H1 (cell line): Measurements from ENCODE around the gene TDRKH. TPM values are rescaled to one million over a fixed set of nuclear protein-coding genes. Genes with fewer than 3 reads are reported as not detected.

Source experiments
- CTCF ChIA-PET: fragments of 300-600 bp; sonication (Branson Sonifier 250); formaldehyde crosslinking; loops from one replicate; lab custom pipeline; 2021; ENCODE audit not compliant: partially characterized antibody; lab: Charles Lee
- POLR2A ChIA-PET: fragments of 300-600 bp; sonication (Branson Sonifier 250); formaldehyde crosslinking; loops from one replicate; lab custom pipeline; 2021; ENCODE audit warnings: inconsistent platforms; ENCODE audit not compliant: partially characterized antibody; lab: Charles Lee
- DNase-seq, 2 experiments: peaks; one replicate each; pipeline versions ENCODE4 v3.0.0 to v3.0.0-alpha.2; 2010 to 2022; ENCODE audit warnings: low spot score in 2 of 2, low read depth in 1 of 2, mixed read lengths in 1 of 2
- FAIRE-seq: peaks from 2 replicates; lab custom pipeline; 2011; peaks lifted over from hg19 to GRCh38; lab: Jason Lieb, UNC
- H2AFZ ChIP-seq: 2 replicates; pipeline ENCODE4 v1.8.1; 2012; ENCODE audit warnings: low read length, inconsistent platforms
- H2AK5ac ChIP-seq: 2 replicates; pipeline ENCODE4 v1.6.1; 2013; ENCODE audit warnings: low read depth, low read length
- H2BK120ac ChIP-seq: replicated peaks from 2 replicates; pipeline ENCODE3; 2013; ENCODE audit warnings: low read depth, low read length, inconsistent platforms
- H2BK12ac ChIP-seq: 2 replicates; pipeline ENCODE4 v1.6.1; 2013; ENCODE audit warnings: low read depth, low read length
- H2BK15ac ChIP-seq: 2 replicates; pipeline ENCODE4 v1.6.1; 2013; ENCODE audit warnings: low read length
- H2BK20ac ChIP-seq: 2 replicates; pipeline ENCODE4 v1.6.1; 2013; ENCODE audit warnings: low read length
- H2BK5ac ChIP-seq: 2 replicates; pipeline ENCODE4 v1.6.1; 2013; ENCODE audit warnings: low read depth, low read length
- H3K14ac ChIP-seq: 2 replicates; pipeline ENCODE4 v1.6.1; 2013; ENCODE audit warnings: inconsistent platforms; ENCODE audit not compliant: insufficient read length
- H3K18ac ChIP-seq: 2 replicates; pipeline ENCODE4 v1.6.1; 2013; ENCODE audit warnings: low read length; ENCODE audit errors: extremely low read depth
- H3K23ac ChIP-seq: 2 replicates; pipeline ENCODE4 v1.6.1; 2013; ENCODE audit warnings: inconsistent platforms; ENCODE audit not compliant: insufficient read length
- H3K23me2 ChIP-seq: 2 replicates; pipeline ENCODE4 v1.6.1; 2013; ENCODE audit warnings: low read depth, low read length
- H3K27ac ChIP-seq: 2 replicates; pipeline ENCODE4 v1.6.1; 2011; ENCODE audit warnings: low read depth, low read length, inconsistent platforms
- H3K27me3 ChIP-seq, 4 experiments: replicated peaks in 1 of 4; 1 replicate in 1 of 4; 2 replicates in 3 of 4; pipeline versions ENCODE4 v1.6.1 to v1.8.1; 2011 to 2013; ENCODE audit warnings: low read length in 3 of 4, mild to moderate bottlenecking in 3 of 4, inconsistent platforms in 2 of 4, mixed read lengths in 2 of 4, moderate library complexity in 1 of 4; ENCODE audit not compliant: control insufficient read depth in 3 of 4, insufficient read depth in 3 of 4; ENCODE audit errors: extremely low read depth in 1 of 4
- H3K36me3 ChIP-seq, 4 experiments: 2 replicates each; pipeline versions ENCODE4 v1.6.1 to v1.8.1; 2011 to 2013; ENCODE audit warnings: mild to moderate bottlenecking in 4 of 4, low read length in 3 of 4, moderate library complexity in 2 of 4, control low read depth in 1 of 4, inconsistent platforms in 1 of 4; ENCODE audit not compliant: insufficient read depth in 4 of 4, control insufficient read depth in 2 of 4
- H3K4ac ChIP-seq: replicated peaks from 2 replicates; pipeline ENCODE3; 2013; ENCODE audit warnings: low read length, low read depth, mixed read lengths, inconsistent platforms; ENCODE audit not compliant: insufficient read length
- H3K4me1 ChIP-seq, 4 experiments: replicated peaks in 1 of 4; 1 replicate in 1 of 4; 2 replicates in 3 of 4; pipeline versions ENCODE4 v1.6.1 to v1.8.1; 2011 to 2013; ENCODE audit warnings: low read length in 3 of 4, inconsistent platforms in 2 of 4, mixed read lengths in 1 of 4; ENCODE audit not compliant: insufficient read depth in 4 of 4, control insufficient read depth in 3 of 4
- H3K4me2 ChIP-seq, 2 experiments: 2 replicates each; pipeline versions ENCODE4 v1.6.1 to v1.8.1; 2011 to 2013; ENCODE audit warnings: low read depth in 2 of 2, low read length in 2 of 2, control low read depth in 1 of 2, inconsistent platforms in 1 of 2, mild to moderate bottlenecking in 1 of 2; ENCODE audit not compliant: insufficient read depth in 1 of 2
- H3K4me3 ChIP-seq, 4 experiments: fragments of 200-600, 300-600 bp in 1 of 4; sonication (generic), shearing (Covaris generic), sonication (Bioruptor Twin) in 1 of 4; 2 replicates each; pipeline versions ENCODE4 v1.5.1 to v1.8.1; 2011 to 2016; ENCODE audit warnings: low read length in 4 of 4, low read depth in 3 of 4, control low read depth in 2 of 4, inconsistent platforms in 2 of 4, mild to moderate bottlenecking in 2 of 4, mixed read lengths in 1 of 4, moderate library complexity in 1 of 4; ENCODE audit not compliant: insufficient read depth in 2 of 4; ENCODE audit errors: extremely low read depth in 1 of 4
- H3K56ac ChIP-seq: replicated peaks from 2 replicates; pipeline ENCODE3; 2013; ENCODE audit warnings: low read depth, mild to moderate bottlenecking, mixed read lengths, low read length, inconsistent platforms; ENCODE audit not compliant: insufficient read length
- H3K79me1 ChIP-seq: 2 replicates; pipeline ENCODE4 v1.6.1; 2013; ENCODE audit warnings: low read depth, low read length, control low read depth
- H3K79me2 ChIP-seq, 2 experiments: 2 replicates each; pipeline versions ENCODE4 v1.6.1 to v1.8.1; 2012 to 2013; ENCODE audit warnings: low read length in 2 of 2, mild to moderate bottlenecking in 2 of 2, inconsistent platforms in 1 of 2; ENCODE audit not compliant: insufficient read depth in 2 of 2, control insufficient read depth in 1 of 2
- H3K9ac ChIP-seq, 4 experiments: replicated peaks in 1 of 4; 1 replicate in 1 of 4; 2 replicates in 3 of 4; pipeline versions ENCODE4 v1.6.1 to v1.8.1; 2011 to 2013; ENCODE audit warnings: low read depth in 3 of 4, low read length in 3 of 4, control low read depth in 2 of 4, mild to moderate bottlenecking in 2 of 4, moderate library complexity in 2 of 4, inconsistent platforms in 1 of 4; ENCODE audit errors: extremely low read depth in 1 of 4
- H3K9me3 ChIP-seq, 2 experiments: 2 replicates each; pipeline versions ENCODE4 v1.6.1 to v1.8.1; 2012 to 2013; ENCODE audit warnings: mild to moderate bottlenecking in 2 of 2, moderate library complexity in 2 of 2, control low read depth in 1 of 2, inconsistent platforms in 1 of 2, low read depth in 1 of 2, low read length in 1 of 2, mixed read lengths in 1 of 2; ENCODE audit not compliant: insufficient read depth in 2 of 2
- H4K20me1 ChIP-seq, 2 experiments: replicated peaks in 1 of 2; 2 replicates each; pipeline versions ENCODE3 to v1.8.1; 2011 to 2013; ENCODE audit warnings: inconsistent platforms in 2 of 2, low read length in 2 of 2, mild to moderate bottlenecking in 1 of 2; ENCODE audit not compliant: insufficient read depth in 2 of 2, control insufficient read depth in 1 of 2
- H4K5ac ChIP-seq: 2 replicates; pipeline ENCODE4 v1.6.1; 2013; ENCODE audit warnings: low read length, low read depth, mixed read lengths, inconsistent platforms; ENCODE audit not compliant: insufficient read length
- H4K8ac ChIP-seq: 2 replicates; pipeline ENCODE4 v1.8.0; 2013; ENCODE audit warnings: mild to moderate bottlenecking, moderate library complexity, low read length, inconsistent platforms; ENCODE audit not compliant: insufficient read depth; ENCODE audit errors: extremely low read depth
- H4K91ac ChIP-seq: replicated peaks from 2 replicates; pipeline ENCODE3; 2013; ENCODE audit warnings: low read length, mixed read lengths, inconsistent platforms; ENCODE audit not compliant: insufficient read length
- CHD1 ChIP-seq: IDR thresholded peaks from 2 replicates; pipeline ENCODE4 v1.6.1; 2012; ENCODE audit warnings: low read depth, low read length, improper control_type of control experiment
- FOSL1 ChIP-seq: IDR thresholded peaks from 2 replicates; pipeline ENCODE4 v1.6.1; 2011; ENCODE audit warnings: mild to moderate bottlenecking, low read depth, low read length, moderate library complexity; ENCODE audit not compliant: insufficient read depth
- MAFK ChIP-seq: IDR thresholded peaks from 2 replicates; pipeline ENCODE4 v1.6.1; 2012; ENCODE audit warnings: low read depth, mild to moderate bottlenecking, improper control_type of control experiment, low read length
- POU5F1 ChIP-seq: IDR thresholded peaks from 2 replicates; pipeline ENCODE4 v1.6.1; 2011; ENCODE audit warnings: low read depth, mild to moderate bottlenecking, low read length, moderate library complexity
- SIN3A ChIP-seq, 2 experiments: IDR thresholded peaks in 1 of 2; conservative IDR thresholded peaks in 1 of 2; 2 replicates each; pipeline ENCODE4 v1.6.1; 2011 to 2012; ENCODE audit warnings: low read length in 2 of 2, improper control_type of control experiment in 1 of 2, low read depth in 1 of 2, mild to moderate bottlenecking in 1 of 2
- SIRT6 ChIP-seq: IDR thresholded peaks from one replicate; pipeline ENCODE4 v1.7.1; 2012; ENCODE audit warnings: low read length, inconsistent platforms
- TAF1 ChIP-seq: IDR thresholded peaks from 2 replicates; pipeline ENCODE4 v1.6.1; 2011; ENCODE audit warnings: mild to moderate bottlenecking, low read depth, low read length
- WGBS, 2 experiments: shearing (Covaris generic) in 1 of 2; methylation state at CpG; one replicate each; pipeline versions ENCODE4 v1.1.6 to v1.1.7; 2013 to 2015; ENCODE audit warnings: low lambda C conversion rate in 2 of 2, mixed read lengths in 2 of 2, inconsistent platforms in 1 of 2, low coverage in 1 of 2, missing lambda C conversion rate in 1 of 2; ENCODE audit not compliant: insufficient replicate concordance in 2 of 2, insufficient coverage in 1 of 2, insufficient read length in 1 of 2; ENCODE audit errors: extremely low coverage in 1 of 2, missing lambda C conversion rate in 1 of 2; 5-methylcytosine and 5-hydroxymethylcytosine counted together
- polyA plus RNA-seq, 7 experiments: library from polyadenylated mRNA; depleted of rRNA in 3 of 7; stranded (reverse) in 5 of 7; unstranded in 2 of 7; fragments of >200 nt in 5 of 7; fragments of 200-250 nt in 2 of 7; gene quantifications; 1 replicate in 5 of 7; 2 replicates in 1 of 7; 4 replicates in 1 of 7; pipeline versions ENCODE4 v1.2.1 to v1.2.3, GENCODE V29; 2011 to 2013; ENCODE audit warnings: missing spikeins in 2 of 7, mixed read lengths in 2 of 7
- total RNA-seq: library from RNA; stranded (reverse); fragmentation: NEBNext Ultra II Directional; extraction: Animal tissue kit (Norgen Biotek cat#: 25700); gene quantifications from 2 replicates; pipeline ENCODE4 v1.2.1, GENCODE V29; 2021
- TF ChIP-seq, protein P1 (sequence below), 3 experiments: IDR thresholded peaks; 1 replicate in 2 of 3; 2 replicates in 1 of 3; pipeline versions ENCODE4 v1.5.1 to v1.6.1; 2011; ENCODE audit warnings: low read length in 3 of 3, mild to moderate bottlenecking in 3 of 3, inconsistent platforms in 2 of 3, low read depth in 1 of 3, moderate library complexity in 1 of 3; ENCODE audit not compliant: insufficient read depth in 1 of 3; ENCODE audit errors: control extremely low read depth in 1 of 3

The TDRKH gene
- total and polyA plus RNA-seq, 2 of the 8 experiments (the other 6 are each of a cell fraction or from before 2014, with no cell fraction given), result 9.9 to 26.1 TPM

DNA sequence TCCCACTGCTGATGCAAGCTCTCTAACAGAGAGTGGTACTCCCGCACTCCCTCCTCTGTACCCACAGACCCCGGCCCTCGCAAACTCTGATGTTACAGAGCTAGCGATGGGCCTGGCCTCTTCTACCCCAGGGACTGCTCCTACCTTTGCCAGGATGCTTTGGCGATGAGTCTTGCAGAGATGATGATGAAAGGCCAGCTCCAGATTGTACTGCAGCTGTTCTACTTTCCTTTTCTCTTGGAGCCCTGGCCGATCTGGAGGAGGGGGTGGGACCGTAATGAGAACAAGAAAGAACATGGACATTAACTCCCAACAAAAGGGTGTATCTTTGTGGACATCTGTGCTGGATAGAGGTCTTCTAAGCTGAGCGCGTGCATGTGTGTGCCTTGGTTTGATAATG lies 20.9 kb upstream of the TDRKH start:
- H3K23ac ChIP-seq, result no peak overlapping the region
- FAIRE-seq (no peak), DNase-seq (no peak)
- no peak overlapping the region for H3K4ac ChIP-seq
- no peak overlapping the region for H3K4me3 ChIP-seq
- H3K36me3 ChIP-seq, result no peaks in the 10 kb centered on the region
- no peak overlapping the region for H4K5ac ChIP-seq
- H3K14ac ChIP-seq, result no peak overlapping the region
- H2BK12ac ChIP-seq, result no peak overlapping the region
- no peak overlapping the region for H4K91ac ChIP-seq
- 92% methylated on average over 9 of the region's 9 CpGs; no CpG with 5 or more reads in 1 of the 2 experiments for WGBS, 2 experiments
- no peaks in the 10 kb centered on the region for H3K9me3 ChIP-seq
- H4K8ac ChIP-seq, result no peak overlapping the region
- no peaks in the 10 kb centered on the region for H4K20me1 ChIP-seq
- no peak overlapping the region for H2BK20ac ChIP-seq
- H3K56ac ChIP-seq, result no peak overlapping the region
- no peak overlapping the region for H3K9ac ChIP-seq
- CTCF ChIA-PET, result interaction anchor here (0.5 to 2.0 kb wide), 7 partner anchors 9 to 122 kb away, joined by 3 to 10 read pairs (median 4); no protein-coding TSS in a partner anchor
- POLR2A ChIA-PET, result interaction anchor here (0.8 to 2.3 kb wide), 5 partner anchors 11 to 71 kb away, joined by 3 to 7 read pairs (median 3); partner anchors contain the start of gene C2CD4D
- no peak overlapping the region for H2BK5ac ChIP-seq
- H3K4me1 ChIP-seq, result peaks cover 1 to 5% (median 4%) of the 10 kb centered on the region in 4 experiments; a peak in 3 of 7 replicates
- H2AFZ ChIP-seq, result no peak overlapping the region
- no peak overlapping the region for H2BK120ac ChIP-seq
- TF ChIP-seq FOSL1 (no peak), MAFK (no peak), SIRT6 (no peak), POU5F1 (no peak), TAF1 (no peak), CHD1 (no peak), SIN3A (conservative IDR thresholded peaks at IDR 0.05 in 1 of 2, IDR thresholded peaks at IDR 0.05 in 1 of 2; ENCODE audit: low read depth in 1 of 2, low read length in 2 of 2) (no peak)
- TF ChIP-seq, protein P1, sequence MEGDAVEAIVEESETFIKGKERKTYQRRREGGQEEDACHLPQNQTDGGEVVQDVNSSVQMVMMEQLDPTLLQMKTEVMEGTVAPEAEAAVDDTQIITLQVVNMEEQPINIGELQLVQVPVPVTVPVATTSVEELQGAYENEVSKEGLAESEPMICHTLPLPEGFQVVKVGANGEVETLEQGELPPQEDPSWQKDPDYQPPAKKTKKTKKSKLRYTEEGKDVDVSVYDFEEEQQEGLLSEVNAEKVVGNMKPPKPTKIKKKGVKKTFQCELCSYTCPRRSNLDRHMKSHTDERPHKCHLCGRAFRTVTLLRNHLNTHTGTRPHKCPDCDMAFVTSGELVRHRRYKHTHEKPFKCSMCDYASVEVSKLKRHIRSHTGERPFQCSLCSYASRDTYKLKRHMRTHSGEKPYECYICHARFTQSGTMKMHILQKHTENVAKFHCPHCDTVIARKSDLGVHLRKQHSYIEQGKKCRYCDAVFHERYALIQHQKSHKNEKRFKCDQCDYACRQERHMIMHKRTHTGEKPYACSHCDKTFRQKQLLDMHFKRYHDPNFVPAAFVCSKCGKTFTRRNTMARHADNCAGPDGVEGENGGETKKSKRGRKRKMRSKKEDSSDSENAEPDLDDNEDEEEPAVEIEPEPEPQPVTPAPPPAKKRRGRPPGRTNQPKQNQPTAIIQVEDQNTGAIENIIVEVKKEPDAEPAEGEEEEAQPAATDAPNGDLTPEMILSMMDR (IDR thresholded peaks at IDR 0.05; ENCODE audit: control extremely low read depth in 1 of 3, insufficient read depth in 1 of 3, low read depth in 1 of 3, low read length in 3 of 3), result no peak
- H3K23me2 ChIP-seq, result no peaks in the 10 kb centered on the region
- no peaks in the 10 kb centered on the region for H3K79me2 ChIP-seq
- no peak overlapping the region for H3K27ac ChIP-seq
- no peak overlapping the region; the same call in 1 of the 2 replicates for H2AK5ac ChIP-seq
- H3K18ac ChIP-seq, result no peak overlapping the region
- H3K79me1 ChIP-seq, result no peaks in the 10 kb centered on the region
- no peak overlapping the region for H3K4me2 ChIP-seq
- no peaks in the 10 kb centered on the region for H3K27me3 ChIP-seq
- no peak overlapping the region; the same call in 1 of the 2 replicates for H2BK15ac ChIP-seq
